HG03095 (cell line): ENCODE measurements around the gene ACVR1.
"Not testable (repeated sequence)": the region's sequence is repeated elsewhere in the genome, so short reads cannot be mapped to it uniquely, and the experiment has no call there.

Experiments used
- ATAC-seq: cut with Tn5 transposase; IDR thresholded peaks from one replicate; pipeline ENCODE4 v1.9.1; 2021; ENCODE audit warnings: moderate library complexity; ENCODE audit not compliant: unreplicated experiment

Gene ACVR1

GRCh38 chr2:157830696-157831570, 45.2 kb downstream of the ACVR1 start:
- ATAC-seq, result no peak

DNA sequence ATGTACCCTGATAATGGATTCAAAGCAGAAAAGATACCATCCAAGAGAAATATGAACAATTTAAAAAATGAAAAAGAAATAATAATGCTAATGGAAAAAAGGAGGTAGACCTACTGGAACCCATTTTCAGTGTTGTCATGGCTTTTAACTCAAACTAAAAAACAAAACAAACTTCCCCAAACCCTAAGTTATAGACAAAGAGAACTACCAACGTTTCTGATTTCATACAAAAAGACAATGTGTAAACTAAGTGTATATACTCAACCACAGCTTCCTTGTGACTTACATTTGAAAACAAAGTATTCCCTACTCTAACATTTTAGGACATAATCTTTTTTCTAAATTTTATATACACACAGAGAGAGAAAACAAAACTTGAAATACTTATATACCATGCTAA, 45.9 kb downstream of the ACVR1 start:
- ATAC-seq, result no peak

DNA sequence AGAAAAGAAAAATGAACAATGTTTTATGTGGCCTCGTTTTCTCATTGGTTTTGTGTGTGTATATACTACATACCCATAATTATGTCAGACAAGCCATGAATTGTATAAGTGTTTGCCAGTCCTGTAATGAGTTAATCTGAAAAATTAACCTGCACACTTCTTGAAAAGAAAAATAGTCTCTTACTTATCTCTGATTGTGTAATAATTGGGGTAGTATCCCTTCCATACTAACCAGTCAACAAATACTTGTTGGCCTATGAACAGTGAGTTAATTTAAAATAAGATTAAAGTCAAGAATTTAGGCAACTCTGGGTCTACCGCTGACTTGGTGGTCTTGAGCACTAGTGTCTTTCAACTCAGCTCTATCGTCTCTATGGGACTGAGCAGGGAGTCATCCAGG, 48.8 kb downstream of the ACVR1 start:
- ATAC-seq, result no peak

- not testable (repeated sequence) for ATAC-seq
These were observed 49.5 kb downstream of the ACVR1 start for GRCh38 chr2:157826644-157827043.

GRCh38 chr2:157825885-157826284, 50.2 kb downstream of the ACVR1 start:
- ATAC-seq, result no peak

DNA sequence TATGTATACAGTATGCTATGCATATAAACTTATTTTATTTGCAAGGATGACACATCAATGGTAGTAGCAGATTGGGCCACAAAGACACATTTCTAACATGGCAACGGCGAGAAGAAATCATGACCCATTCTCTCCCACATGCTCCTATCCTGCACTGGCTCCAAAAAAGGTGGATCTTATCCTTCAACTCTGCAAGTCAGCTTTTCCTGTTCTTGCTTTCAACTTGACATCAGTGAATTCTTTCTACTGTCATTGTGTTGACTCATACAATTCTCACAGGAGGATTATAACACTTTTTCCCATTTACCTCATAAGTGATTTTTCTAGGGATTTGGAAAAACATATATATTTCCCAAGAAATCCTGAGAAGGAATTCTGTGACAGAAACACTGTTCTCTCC, 53.1 kb downstream of the ACVR1 start:
- no peak for ATAC-seq

- no peak for ATAC-seq
These were observed 53.6 kb downstream of the ACVR1 start for GRCh38 chr2:157822533-157822932.

DNA sequence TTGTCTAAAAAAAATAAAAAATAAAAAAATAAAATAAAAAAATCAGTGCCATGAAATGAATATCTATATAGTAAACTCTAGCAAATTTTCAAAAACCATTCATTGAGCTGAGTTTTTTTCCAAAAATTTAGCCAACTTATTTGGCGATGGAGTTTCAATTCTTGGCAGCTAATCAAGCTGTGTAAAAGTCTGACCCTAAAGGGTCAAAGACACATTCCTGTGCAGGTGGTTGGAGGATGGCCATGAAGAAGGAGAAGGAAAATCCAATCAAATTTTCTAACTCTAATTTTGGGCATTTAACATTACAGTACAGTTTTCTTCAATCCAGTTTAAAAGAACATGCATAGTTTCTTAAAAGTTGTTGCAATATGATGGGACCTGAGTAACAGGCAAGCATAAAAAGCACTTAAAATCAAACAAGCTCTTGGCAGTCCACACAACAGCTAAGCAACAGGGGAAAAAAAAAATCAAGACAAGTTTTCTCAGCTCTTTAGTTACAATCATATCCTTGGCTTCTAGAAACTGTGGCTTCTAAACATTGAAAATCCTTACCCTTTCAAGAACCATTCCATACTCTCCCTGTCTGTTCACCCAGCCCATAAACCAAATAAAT, 54.5 kb downstream of the ACVR1 start:
- no peak for ATAC-seq

GRCh38 chr2:157820193-157820592, 55.9 kb downstream of the ACVR1 start:
- no peak for ATAC-seq

DNA sequence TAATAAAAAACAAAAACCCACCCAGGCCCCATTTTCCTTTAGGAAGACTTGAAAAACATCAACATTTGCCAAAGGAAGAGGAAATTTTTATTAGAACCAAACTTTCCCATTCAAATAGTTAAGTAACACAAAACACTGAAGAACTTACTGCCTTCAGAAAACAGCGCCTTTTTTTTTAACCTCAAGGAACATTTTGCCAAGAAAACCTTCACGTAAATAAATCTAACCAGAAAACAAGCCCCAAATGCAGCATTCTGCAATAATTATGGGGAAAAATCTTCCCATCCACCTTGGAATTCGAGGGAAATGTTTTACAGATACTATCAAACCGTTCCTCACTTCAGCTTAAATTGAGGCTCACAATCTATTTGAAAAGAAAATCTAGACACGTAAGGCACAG, 56.4 kb downstream of the ACVR1 start:
- no peak for ATAC-seq

DNA sequence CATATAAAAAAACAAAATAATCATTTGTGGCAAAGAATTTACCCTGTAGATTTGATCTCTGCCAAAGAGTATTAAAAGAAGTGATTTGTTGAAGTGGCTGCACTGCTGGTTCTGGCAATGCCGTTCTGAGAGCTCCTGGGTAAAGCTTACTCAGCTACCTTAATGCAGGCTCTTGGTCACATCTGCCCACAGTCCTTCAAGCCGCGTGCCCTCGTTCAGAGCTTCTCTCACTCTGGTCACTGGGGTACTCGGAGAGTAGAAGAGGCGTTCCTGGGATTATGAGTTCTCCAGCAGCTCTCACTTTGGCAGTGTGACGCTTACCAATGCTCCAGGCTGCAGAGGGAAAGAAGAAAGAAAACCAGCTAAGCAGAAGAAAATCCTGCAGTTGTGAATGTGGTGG, 57.9 kb downstream of the ACVR1 start:
- ATAC-seq, result no peak

GRCh38 chr2:157815421-157815820, 60.7 kb downstream of the ACVR1 start:
- no peak for ATAC-seq

- no peak for ATAC-seq
These were observed 62.7 kb downstream of the ACVR1 start for GRCh38 chr2:157813467-157813866.

- no peak for ATAC-seq
These were observed 66.1 kb downstream of the ACVR1 start for GRCh38 chr2:157810037-157810436.

- ATAC-seq, result no peak
These were observed 66.9 kb downstream of the ACVR1 start for GRCh38 chr2:157809212-157809611.

- ATAC-seq, result no peak
These were observed 67.7 kb downstream of the ACVR1 start for GRCh38 chr2:157808421-157808820.

DNA sequence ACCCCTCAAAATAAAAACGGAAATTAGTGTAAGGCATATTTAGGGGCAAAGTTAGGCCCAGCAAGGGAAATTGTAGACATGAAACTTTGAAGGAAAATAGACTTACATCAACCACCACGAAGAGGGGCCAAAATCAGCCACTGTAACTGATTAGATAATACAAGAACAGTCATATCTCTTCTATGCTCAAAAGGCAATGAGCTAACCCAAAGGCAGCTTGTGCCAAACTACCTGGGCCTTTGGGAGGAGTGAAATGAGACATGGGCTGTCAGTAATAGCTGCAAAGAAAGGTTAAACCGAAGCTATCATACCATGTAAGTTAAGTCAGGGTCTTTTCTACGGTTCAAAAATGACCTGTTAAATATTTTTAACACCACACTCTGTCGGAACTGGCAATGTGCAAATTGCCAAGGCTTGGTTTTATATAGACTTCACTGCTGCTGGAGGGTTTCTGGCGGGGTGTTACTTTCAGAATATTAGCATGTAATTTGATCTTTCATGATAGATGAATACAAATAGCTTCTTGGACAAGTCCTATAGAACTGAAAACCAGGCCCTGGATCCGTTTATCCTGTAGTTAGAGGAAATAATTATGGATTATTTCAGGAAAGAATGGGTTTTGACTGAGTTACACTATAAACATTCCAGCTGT, 69.6 kb downstream of the ACVR1 start:
- no peak for ATAC-seq

DNA sequence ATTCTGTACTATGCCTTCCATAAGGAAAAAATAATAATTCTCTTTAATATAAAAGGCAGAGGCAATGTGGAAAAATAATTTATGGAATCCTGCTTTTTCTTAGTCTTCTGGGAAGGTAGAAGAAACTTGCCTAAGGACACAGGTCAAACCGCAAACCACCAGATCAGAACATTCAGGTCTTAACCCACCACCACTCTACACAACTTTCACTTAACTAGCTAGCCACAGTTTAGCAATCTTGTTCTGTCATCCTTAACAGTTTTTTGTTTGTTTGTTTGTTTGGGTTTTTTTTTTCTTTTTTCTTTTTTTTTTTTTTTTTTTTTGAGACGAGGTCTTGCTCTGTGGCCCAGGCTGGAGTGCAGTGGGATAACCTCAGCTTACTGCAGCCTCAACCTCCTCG, 70.6 kb downstream of the ACVR1 start:
- ATAC-seq, result no peak

- ATAC-seq, result no peak
These were observed 71.8 kb downstream of the ACVR1 start for GRCh38 chr2:157804355-157804754.

DNA sequence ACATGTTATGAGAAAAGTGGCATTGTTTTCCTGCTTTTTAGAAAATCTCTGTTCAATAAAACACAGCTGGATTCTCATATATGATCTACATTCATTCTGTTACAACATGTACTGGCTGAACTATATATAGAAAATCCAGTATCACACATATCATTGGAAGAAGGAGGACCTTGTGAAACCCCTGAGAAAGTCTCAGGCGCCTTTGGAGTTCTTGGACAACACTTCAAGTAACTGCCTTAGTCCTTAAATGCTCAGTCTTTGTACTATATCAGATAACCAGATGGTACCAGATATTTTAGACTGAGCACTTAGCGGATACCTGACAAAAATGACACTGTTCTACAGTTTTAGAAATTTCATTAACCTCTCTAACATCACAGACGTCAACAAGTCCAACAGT, 72.2 kb downstream of the ACVR1 start:
- no peak for ATAC-seq

DNA sequence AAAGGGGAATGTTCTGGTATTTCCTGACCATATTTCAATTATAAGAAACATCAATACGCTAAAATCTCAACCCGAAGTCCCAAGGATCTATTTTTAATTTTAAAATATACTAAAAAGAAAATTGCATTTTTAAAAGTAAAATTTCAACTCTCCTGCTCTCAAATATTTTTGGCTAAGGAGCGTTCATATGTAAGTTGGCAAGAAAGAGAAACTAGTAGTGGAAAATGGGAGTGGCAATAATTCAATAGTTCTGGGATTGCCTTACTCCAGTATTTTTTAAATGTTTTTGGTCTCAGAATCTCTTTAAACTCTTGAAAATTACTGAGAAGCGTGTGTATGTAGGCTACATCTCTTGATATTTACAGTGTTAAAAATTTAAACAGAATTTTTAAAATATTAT, 72.7 kb downstream of the ACVR1 start:
- no peak for ATAC-seq
